Putamen (tissue), 1 donor: ENCODE data around the gene GRID2.
"Not testable (repeated sequence)": the region's sequence is repeated elsewhere in the genome, so short reads cannot be mapped to it uniquely, and the experiment has no call there.

Source experiments
- DNase-seq: peaks from one replicate; pipeline ENCODE4 v3.0.0-alpha.2; 2016; ENCODE audit warnings: low spot score

The GRID2 gene

GRCh38 chr4:92438722-92439121 lies 135.0 kb downstream of the GRID2 start:
- not testable (repeated sequence) for DNase-seq

DNA sequence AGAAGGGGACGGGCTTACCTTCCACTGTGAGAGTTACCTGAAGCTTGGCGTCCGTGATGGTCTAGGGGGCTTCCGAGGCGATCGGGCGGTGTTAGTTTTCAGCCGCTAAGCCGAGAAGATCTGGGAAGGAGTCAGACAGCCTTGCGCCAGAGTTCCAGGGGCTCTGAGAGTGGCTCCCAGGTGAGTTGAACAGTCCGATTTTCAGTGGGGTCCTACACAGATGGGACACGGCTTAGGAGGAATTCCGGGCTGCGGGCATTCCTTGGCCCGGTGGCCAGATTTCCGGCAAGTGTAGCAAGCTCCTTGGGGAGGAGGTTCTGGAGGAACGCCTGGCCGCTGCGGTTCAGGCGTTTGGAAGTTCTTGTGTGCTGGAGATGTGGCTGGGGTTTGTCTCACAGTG lies 138.4 kb downstream of the GRID2 start:
- not testable (repeated sequence) for DNase-seq

DNA sequence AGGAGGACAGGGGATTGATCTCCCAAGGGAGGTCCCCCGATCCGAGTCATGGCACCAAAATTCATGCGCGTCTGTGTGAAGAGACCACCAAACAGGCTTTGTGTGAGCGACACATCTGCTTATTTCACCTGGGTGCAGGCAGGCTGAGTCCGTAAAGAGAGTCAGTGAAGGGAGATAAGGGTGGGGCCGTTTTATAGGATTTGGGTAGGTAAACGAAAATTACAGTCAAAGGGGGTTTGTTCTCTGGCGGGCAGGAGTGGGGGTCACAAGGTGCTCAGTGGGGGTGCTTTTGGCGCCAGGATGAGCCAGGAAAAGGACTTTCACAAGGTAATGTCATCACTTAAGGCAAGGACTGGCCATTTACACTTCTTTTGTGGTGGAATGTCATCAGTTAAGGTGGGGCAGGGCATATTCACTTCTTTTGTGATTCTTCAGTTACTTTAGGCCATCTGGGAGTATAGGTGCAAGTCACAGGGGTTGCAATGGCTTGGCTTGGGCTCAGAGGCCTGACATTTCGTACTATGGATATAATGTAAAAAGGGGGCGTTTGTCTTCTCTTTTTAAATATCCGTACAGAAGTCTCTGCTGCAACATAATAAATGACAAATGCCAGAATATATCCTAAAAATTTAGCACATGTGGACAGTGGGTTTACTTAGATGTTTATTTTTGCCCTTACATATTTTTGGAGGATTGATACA lies 140.5 kb downstream of the GRID2 start:
- DNase-seq: not testable (repeated sequence)

- no peak for DNase-seq
Observed at GRCh38 chr4:92445127-92445526, 141.4 kb downstream of the GRID2 start.

DNA sequence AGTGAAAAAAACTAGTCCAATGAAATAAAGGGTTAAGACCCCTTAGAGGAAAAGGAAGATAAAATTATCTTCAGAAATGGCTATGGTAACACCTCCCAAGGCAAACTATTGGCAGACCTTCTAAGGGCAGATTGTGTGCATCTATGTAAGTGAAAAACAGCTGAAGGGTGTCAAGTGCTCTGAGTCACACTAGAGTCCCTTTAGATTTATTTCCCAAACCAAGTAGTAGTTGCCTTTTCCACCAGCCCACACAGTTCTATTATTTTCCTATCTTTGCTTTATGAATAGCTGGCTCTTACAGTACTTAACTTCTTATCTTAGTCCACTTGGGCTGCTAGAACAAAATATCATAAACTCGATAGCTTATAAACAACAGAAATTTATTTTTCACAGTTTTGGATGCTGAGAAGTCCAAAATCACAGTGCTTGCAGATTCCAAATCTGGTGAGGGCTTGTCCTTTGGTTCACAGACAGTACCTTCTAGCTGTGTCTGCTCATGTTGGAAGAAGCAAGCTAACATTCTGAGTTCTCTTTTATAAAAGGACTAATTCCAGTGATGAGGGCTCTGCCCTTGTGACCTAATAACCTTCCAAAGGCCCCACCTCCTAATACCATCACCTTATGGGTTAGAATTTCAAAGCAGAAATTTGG lies 143.6 kb downstream of the GRID2 start:
- no peak for DNase-seq

GRCh38 chr4:92448176-92448575 lies 144.4 kb downstream of the GRID2 start:
- not testable (repeated sequence) for DNase-seq

DNA sequence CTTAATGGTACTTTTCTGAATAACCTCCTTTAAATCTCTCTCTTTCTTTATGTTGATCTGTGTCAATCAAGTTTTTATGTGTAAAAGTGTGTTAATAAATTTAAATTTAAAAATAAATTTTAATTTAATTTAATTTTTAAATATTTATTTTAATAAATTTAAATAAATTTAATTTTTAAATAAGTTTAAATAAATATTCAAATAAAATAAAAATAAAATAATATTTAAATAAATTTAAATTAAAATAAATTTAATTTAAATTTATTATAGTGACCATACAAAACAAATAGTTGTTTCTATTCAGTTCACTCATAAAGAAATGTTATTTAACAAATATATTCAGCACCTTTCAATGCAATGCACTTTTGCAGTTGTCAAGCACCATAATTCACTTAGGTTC lies 146.9 kb downstream of the GRID2 start:
- DNase-seq: no peak

DNA sequence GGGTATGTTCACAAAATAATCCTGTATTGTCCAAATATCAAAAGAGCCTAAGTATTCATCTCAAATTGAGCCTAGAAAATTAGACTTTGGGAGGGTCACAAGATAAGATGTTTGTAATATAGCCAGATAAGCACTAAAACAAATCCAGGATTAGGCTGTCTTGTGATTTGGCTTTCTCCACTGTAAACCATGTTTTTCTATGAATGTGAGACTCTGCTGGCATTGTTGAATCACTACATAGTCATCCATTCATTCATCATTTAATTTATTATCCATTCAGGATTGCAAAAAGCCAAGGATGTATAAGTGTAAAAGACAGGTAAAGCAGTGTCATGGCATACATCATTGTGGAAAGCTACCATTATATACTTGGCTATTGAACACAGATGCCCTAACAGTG lies 148.0 kb downstream of the GRID2 start:
- DNase-seq: no peak

GRCh38 chr4:92452383-92452782 lies 148.6 kb downstream of the GRID2 start:
- not testable (repeated sequence) for DNase-seq

DNA sequence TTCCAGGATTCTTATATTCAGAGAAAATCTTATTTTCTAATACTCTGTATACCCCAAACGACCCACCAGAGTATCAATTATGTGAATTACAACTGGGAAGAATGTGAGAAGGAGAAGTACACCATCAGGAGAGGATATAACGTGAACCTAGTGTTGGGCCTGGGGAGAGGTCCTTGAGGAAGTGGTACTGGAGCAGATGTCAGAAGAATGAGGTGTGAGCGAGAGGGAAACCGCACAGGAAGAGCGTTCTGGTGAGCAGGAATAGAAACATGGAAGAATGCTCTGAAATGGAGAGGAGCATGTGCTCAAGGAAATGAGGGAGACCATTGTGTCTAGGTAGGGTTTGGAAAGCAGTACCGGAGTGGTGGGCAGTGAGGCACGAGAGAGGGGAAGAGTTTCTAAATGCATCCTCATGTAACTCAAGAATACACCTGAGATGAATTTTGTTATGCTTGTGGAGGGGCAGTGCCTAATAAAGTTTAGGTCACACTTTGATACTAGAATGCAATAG lies 151.6 kb downstream of the GRID2 start:
- no peak for DNase-seq

GRCh38 chr4:92455951-92456350 lies 152.2 kb downstream of the GRID2 start:
- no peak for DNase-seq

GRCh38 chr4:92461732-92462131 lies 158.0 kb downstream of the GRID2 start:
- DNase-seq: no peak

GRCh38 chr4:92477298-92477697 lies 173.5 kb downstream of the GRID2 start:
- DNase-seq: no peak

GRCh38 chr4:92483341-92483740 lies 179.6 kb downstream of the GRID2 start:
- no peak for DNase-seq

- no peak for DNase-seq
Observed at GRCh38 chr4:92488496-92488895, 184.7 kb downstream of the GRID2 start.

DNA sequence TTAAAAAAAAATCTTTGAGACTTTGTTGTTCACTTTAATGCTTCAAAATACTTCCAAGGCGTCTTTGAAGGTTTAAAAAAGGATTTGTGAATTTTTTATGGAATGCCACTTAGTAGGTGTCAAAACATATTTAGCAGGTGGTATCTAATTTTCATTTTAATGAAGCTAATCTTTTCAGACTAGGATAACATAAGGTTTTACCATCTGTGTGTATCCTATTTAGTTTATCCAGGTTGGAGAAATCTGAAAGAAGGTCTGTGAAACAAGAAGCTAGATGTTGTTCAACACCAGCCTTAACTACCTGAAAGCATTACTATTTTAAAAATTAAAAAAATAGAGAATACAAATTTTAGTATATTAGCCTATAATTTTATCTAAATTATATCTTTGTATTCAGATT lies 193.4 kb downstream of the GRID2 start:
- DNase-seq: no peak

GRCh38 chr4:92501456-92501855 lies 197.7 kb downstream of the GRID2 start:
- no peak for DNase-seq

DNA sequence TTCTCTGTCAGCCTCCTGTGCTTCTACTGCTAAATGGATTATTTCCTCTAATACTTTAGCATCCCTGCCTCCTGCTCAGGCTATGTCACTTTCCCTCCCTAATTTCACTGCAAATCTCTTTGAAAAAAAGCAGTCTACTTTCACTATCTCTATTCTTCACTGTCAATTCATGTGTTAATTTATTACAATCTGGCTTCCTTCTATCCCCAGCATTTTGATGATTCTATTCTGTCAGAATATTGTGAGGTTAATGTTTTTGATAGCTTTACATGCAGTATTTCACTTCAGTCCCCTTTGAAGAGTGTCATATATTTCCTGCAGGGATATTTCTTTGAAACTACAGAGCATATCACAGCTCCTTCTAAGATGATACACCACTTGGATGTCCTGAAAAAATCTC lies 203.2 kb downstream of the GRID2 start:
- DNase-seq: no peak

DNA sequence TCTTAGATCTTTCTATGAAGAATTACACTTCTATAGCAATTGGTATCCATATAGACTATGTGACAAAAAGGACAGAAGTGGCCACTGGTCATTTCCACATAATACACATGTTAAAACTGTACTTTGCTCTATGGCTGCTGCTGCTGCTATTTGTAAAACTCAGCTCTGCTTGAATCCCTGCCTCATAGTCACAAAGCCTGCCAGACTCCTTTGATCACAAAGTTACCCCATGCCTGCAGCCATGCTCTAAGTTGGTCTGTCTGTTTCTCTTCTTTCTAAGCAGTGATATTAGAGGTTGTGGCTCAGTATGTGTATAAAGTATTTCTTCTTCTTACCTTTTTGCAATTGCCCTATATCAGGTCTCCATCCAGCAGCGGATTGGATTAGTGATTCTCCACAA lies 210.9 kb downstream of the GRID2 start:
- no peak for DNase-seq

DNA sequence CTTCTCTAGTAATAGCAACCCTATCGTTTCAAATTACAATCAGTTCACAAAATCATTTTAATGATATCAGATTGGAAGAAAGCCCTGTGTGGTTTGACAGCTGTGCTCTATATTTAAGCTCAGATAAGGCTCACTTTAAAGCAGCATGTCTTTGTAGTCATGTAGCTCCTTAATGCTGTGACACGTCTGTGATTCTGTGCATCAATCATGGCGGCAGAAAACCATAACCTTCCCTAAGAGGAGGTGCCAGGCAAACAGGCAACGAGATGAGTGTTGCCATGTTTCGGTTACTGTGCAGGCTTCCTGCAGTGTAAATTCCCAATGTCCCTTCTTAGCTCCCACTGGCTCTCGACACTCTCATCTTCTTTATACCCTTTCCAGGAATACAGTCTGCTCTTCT lies 212.7 kb downstream of the GRID2 start:
- DNase-seq: no peak

DNA sequence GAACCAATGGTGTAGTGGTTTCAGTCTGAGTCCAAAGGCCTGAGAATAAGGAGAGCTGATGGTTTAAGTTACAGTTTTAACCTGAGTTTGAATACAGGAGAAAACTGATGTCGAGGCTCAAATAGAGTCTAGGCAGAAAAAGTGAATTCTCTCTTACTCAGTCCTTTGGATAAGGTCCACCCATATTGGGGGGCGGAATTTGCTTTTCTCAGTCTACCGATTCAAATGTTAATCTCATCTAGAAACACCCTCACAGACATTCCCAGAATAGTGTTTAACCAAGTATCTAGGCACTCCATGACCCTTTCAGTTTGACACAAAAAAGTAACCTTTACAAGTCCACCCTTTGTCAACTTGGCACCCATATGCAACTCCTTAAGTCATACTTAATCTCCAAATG lies 216.0 kb downstream of the GRID2 start:
- no peak for DNase-seq

- no peak for DNase-seq
Observed at GRCh38 chr4:92520563-92520962, 216.8 kb downstream of the GRID2 start.

GRCh38 chr4:92521941-92522340 lies 218.2 kb downstream of the GRID2 start:
- no peak for DNase-seq

DNA sequence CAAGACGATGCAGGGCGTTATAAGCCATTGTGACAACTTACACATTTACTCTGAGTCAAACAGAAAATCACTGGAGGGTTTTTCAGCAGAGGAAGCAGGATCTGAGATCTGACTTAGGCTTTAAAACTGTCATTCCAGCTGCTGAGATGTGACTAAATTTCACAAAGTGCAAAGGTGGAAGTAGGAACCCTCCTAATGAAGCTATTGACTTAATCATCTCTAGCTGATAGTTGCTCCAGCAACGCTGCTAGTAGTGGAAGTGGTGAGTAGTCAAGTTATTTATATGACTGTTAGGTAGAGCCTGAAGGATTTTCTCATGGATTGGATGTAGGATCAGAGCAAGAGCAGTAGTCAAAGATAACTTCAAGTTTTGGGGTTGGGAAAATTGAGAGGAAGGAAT lies 218.6 kb downstream of the GRID2 start:
- DNase-seq: no peak
